HG02571 (cell line): Measurements from ENCODE around the gene PRPF18.

ENCODE experiments used
- ATAC-seq: cut with Tn5 transposase; IDR thresholded peaks from one replicate; pipeline ENCODE4 v1.9.1; 2021; ENCODE audit warnings: mild to moderate bottlenecking, moderate library complexity; ENCODE audit not compliant: unreplicated experiment

Gene PRPF18

GRCh38 chr10:13665516-13666262, 78.9 kb downstream of the PRPF18 start:
- ATAC-seq = no peak

DNA sequence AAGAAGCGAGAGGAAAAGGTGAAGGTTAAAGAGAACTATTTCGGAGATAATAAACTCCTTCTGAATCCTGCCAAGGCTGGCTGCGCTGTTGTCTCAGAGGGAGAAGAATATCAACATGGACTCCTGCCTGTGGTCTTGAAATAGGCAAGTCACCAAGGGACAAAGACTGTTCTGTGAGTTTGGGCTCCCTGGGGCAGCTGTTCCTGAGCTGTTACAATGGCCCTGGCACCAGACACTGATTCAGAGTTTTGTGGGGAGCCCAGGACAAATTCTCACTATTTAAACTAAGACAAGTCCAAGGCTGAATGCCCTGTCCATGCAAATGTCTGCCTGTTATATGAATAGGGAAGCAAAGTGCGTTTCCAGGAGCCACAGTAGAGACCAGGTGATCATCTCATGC, 81.4 kb downstream of the PRPF18 start:
- no peak for ATAC-seq

DNA sequence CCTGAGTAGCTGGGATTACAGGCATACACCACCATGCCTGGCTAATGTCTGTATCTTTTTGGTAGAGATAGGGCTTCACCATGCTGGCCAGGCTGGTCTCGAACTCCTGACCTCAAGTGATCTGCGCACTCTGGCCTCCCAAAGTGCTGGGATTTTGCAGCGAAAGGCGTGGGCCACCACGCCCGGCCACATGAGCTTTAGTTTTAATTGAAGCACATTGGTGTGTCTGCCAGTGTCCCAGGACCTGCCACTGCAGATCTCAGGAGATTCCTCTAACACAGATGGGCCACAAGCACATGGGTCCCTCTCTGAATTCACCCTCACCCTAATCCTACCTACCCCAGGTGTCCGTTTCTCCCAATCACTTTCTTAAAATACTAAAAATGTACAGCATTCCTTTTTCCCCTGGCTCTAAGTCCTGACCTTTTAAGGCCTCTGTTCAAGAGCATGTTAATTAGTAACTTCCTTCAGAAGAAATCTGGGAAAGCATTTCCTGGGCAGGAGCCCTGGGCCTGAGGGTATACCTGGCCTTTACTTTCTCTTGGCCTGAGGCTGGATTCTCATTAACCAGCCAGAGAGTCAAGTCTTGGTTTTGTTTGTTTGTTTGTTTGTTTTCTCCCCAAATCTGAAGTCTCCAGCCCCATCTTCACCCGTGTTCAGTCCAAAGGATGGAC, 82.6 kb downstream of the PRPF18 start:
- no peak for ATAC-seq

DNA sequence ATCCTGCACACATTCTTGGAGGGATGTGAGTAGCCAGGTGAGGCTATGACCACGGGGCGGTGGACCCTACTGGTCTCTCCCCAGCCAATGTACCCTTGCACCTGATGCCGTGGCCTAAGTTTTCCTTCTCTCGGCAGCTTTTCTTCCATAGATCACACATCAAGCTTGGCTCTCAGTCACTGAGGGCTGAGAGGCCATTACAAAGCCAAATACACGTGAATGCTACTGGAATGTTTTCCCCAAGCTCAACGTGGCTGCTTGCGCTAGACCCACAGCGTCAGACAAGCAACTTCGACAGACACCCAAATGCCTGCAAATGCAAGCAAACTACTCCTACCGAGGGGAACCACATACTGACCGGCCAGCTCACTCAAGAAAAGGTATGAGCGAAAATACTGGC, 83.1 kb downstream of the PRPF18 start:
- no peak for ATAC-seq

DNA sequence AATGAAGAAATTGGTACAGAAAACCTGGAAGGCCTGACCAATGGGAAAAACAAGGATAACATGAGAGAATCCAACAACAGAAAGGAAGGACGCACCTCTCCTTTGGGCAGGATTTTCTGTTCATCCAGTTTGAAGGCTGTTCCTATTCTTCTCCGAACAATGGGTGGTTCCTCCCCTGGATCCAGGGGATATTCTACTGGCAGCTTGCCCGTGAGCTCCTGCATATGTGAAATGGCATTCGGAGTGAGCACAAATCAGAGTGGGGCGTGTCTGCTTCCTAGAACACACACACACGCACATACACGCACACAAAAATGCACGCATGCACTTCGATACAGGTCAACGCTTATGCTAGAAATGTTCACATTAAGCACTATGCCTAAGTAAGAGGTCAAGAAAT, 83.5 kb downstream of the PRPF18 start:
- ATAC-seq = no peak

- no peak for ATAC-seq
Observed at GRCh38 chr10:13671904-13672303, 85.1 kb downstream of the PRPF18 start.

- ATAC-seq = no peak
Observed at GRCh38 chr10:13672548-13672947, 85.8 kb downstream of the PRPF18 start.

GRCh38 chr10:13673156-13673555, 86.4 kb downstream of the PRPF18 start:
- no peak for ATAC-seq

DNA sequence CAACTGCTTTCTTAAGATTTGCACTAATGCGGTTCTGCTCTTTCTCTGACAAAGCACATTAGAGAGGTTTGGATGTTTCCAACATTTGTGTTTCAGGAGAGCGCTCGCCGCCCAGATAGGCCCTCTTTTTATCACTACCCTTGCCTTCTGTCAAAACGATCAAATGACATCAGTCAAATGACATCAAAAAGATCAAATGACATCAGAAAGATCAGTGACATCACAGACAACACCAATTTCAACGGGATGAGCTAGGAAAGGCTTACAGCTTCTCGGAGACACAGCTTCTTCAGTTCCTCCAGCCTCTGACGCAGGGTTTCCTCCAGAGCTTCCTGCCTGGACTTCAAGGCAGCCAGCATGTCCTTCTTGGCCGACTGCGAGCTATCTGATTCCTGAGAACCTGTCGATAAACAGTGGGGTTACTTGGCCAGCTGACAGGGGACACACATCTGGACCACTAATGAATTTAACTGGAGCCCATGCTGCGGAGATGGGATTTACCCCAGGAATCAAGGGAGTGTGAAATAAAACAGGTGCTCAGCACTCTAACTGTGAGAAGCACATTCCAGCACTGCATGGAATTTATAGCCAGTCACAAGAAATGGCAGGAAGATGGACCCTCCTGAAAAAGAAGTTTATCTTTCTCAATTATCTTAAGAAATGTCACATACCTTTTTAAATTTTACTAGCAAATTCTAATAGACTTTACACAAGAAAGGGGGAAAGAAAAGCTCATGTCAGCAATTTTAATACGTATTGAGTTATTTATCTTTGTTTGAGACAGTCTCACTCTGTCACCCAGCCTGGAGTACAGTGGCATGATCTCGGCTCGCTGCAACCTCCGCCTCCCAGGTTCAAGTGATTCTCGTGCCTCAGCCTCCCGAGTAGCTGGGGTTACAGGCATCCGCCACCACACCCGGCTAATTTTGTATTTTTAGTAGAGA, 88.2 kb downstream of the PRPF18 start:
- no peak for ATAC-seq

- ATAC-seq = no peak
Observed at GRCh38 chr10:13678101-13678843, 91.5 kb downstream of the PRPF18 start.
